CD4-positive, alpha-beta T cell treated with Interleukin-6 at 100 ng/mL for 8 hours (primary cell): Measurements from ENCODE around the gene TRRAP.

Source experiments
- DNase-seq: peaks from one replicate; pipeline ENCODE4 v3.0.0-alpha.2; 2020; ENCODE audit warnings: mixed read lengths, low spot score

TRRAP gene

DNA sequence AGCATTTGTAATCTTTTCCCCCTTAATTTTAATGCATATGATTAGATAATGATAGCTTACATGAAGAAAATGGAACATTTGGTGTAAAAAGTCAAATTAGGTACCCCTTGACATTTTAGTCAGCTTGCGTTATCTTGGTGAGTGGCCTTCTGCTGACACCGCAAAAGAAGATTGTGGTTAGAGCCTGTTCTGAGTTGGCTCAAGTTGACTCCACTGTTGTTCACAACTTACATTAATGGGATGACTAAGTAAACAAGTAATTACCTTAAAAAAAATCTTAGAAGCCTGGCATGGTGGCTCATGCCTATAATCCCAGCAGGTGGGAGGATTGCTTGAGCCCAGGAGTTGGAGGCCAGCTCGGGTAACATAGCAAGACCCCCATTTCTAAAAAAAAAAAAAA is 24.2 kb downstream of the TRRAP start:
- no peak for DNase-seq

DNA sequence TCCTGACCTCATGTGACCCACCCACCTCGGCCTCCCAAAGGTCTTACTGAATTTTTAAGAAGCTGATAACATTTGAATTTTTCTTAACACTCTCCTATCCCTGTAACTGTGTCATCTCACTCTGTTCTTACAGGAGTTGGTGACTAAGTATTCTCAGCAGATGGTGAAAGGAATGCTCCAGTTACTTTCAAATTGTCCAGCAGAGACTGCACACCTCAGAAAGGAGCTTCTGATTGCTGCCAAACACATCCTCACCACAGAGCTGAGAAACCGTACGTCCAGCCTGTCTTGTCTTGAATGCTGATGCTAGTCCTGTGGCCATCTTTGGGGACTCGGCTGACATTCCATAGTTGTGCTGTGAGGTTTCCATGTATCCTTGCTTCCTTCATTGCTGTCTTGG is 24.9 kb downstream of the TRRAP start:
- no peak for DNase-seq

DNA sequence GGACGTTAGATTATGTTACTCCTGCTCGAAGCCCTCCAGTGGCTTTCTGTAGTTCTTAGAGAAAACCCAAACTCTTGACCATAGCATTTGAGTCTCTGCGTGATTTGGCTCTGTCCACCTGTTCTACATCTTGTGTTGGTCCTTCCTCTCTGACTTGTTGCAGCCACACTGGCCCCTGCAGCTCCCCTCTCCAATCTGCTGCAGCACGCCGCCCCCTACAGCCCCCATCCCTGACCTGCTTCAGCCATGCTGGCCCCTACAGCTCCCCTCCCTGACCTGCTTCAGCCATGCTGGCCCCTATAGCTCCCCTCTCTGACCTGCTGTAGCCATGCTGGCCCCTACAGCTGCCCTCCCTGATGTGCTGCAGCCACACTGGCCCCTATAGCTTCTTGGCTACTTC is 29.2 kb downstream of the TRRAP start:
- DNase-seq, result no peak

DNA sequence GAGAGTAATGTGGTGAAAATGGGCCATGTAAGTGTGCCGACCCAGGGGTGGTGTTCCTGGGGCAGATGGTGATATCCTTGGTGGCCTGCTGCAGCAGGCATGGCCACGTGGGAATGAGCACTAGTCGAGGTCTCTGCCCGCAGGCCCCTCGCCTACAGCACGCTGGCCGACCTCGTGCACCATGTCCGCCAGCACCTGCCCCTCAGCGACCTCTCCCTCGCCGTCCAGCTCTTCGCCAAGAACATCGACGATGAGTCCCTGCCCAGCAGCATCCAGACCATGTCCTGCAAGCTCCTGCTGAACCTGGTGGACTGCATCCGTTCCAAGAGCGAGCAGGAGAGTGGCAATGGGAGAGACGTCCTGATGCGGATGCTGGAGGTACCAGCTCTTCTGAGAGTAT is 30.3 kb downstream of the TRRAP start:
- DNase-seq, result no peak

DNA sequence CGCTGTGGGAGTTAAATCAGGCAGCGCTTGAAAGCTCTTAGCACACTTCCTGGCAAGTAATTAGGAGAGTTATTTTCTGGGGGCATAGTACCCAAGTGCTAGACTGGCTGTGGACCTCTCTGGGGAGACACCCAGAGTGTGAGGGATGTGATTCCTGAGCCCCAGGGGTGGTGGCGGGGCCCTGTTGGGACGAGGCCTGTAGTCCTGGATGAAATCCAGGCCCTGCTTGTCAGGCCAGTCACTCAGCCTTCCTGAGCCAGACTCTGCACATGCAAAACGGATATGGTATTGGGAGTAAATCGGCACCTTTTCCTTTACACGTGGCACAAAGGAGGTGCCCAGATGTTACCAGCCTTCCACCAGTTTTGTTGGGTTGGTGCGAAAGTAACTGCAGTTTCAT is 31.2 kb downstream of the TRRAP start:
- DNase-seq, result no peak

DNA sequence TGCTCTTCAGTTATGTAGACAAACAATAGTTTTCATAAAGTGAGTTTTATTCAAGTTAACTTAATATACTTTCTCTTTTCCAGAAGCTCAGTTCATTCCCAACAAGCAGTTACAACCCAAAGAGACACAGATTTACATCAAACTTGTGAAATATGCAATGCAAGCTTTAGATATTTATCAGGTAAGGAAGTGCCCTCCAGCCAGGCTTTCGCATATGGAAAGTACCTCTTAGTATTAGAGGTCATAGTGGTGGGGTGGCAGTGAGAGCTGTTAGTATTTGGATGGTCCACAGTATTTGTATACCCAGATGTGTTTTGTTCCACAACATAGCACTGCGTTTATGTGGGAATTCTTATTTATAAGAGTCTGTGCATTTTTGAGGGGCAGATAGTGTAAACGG is 32.1 kb downstream of the TRRAP start:
- no peak for DNase-seq

DNA sequence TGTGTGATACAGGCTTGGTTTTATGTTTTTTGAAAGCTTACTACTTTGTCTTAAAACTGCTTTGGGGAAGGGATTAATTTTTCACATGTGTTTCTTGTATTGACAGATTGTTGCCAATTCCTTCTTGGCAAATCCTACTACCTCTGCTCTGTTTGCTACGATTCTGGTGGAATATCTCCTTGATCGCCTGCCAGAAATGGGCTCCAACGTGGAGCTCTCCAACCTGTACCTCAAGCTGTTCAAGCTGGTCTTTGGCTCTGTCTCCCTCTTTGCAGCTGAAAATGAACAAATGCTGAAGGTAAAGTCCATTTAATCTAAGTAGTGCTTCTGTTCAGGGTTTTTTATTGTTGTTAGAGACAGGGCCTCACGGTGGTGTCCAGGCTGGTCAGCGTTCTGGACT is 33.6 kb downstream of the TRRAP start:
- no peak for DNase-seq

DNA sequence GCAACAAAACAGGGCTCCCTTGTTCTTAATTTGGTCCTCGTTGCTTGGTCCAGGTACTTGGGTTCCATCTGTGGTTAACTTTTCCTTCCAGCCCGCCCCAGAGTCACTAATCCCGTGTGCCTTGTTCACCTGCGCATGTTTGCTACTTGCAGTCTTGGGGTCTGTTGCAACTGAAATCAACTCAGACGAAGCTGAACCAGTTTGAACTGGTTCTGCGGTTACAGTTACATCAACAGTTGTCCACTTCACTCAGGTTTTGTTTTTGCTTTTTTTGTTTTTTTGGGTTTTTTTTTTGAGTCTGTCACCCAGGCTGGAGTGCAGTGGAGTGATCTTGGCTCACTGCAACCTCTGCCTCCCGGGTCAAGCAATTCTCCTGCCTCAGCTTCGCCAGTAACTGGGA is 34.7 kb downstream of the TRRAP start:
- DNase-seq, result no peak

DNA sequence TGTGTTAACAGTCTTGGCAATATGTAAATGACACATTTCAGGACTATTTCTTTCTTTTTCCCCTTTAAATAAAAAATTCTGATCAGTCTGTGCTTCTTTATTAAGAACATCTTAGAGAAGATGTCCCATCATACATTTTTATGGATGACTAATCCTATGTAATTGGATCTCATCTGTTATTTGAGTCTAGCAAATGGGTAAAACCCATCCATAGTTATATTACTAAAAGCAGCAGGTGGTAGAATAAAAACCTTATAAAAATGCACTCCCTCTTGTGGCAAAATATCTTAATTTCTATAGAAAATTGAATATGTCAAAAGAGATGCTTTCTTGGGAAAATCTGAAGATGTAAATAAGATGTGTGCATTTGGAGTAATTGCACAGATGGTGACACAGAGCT is 35.3 kb downstream of the TRRAP start:
- no peak for DNase-seq

DNA sequence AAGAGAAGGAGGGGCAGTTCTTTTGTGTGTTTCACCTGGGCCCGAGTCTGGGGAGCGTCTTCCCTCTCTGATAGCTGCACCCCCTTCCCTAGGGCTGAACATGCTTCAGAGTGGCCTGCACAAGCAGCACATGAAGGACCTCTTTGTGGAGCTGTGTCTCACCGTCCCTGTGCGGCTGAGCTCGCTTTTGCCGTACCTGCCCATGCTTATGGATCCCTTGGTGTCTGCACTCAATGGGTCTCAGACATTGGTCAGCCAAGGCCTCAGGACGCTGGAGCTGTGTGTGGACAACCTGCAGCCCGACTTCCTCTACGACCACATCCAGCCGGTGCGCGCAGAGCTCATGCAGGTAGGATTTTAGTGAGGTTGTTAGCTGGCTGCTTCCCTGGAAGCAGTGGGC is 39.0 kb downstream of the TRRAP start:
- DNase-seq, result no peak

DNA sequence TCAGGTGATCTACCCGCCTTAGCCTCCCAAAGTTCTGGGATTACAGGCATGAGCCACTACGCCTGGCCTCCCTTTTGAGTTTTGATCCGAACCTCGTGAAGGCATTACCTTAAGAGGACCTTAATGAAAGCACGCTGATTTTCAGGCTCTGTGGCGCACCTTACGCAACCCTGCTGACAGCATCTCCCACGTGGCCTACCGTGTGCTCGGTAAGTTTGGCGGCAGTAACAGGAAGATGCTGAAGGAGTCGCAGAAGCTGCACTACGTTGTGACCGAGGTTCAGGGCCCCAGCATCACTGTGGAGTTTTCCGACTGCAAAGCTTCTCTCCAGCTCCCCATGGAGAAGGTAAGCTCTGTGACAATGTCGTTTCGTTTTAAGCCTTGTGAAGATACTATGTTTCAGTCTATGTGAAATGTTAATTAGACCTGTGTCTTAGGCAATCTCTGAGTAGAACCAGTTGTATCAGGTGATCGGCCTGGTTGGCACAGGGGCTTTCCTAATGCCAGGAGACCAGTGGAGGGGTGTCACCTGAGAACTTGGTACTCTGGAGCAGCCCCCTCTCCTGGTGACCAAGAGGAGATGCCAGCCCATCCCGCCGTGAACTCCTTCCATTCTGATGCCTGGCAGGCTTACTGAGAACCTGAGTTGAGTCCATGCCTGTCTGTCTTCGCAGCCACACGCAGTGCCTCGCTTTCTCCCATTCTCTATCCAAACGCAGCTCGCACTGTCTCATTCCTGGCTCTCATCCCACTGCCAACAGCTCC is 43.5 kb downstream of the TRRAP start:
- DNase-seq, result no peak

DNA sequence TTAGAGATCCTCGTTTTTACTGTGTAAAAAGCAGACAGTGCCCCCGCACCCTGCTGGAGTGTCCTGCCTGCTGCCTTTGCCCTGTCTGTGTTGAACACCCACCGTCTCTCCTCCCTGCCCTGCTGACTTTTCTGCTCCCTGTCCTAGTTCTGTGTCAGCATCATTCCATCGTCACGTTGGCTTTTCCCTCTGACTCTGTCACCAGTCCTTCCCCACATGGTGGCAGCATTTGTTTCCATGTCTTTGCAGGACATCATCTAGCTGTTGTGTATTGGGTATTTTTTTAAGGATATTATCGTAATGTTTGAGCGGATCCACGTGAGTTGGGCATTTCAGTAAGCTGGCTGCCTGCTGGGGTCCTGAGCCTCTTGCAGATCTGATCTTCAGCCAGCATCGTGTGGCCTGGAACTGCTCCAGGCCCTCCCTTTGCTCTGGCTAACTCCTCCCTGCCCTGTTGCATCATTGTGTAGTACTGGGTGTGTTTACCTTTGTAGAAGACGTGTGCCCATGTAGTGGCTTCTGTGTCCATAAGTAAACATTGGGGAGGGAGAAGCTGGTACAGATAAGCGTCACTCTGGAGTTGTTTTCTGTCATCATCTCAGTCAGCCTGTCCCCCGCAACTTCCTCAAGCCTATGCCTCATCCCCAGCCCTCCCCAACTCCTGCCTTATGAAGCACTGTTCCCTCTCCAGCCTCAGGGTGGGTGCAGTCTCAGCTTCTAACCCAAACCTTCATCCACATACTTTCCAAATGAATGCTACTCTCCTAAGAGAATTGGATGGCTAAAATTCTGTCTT is 44.3 kb downstream of the TRRAP start:
- DNase-seq, result no peak

DNA sequence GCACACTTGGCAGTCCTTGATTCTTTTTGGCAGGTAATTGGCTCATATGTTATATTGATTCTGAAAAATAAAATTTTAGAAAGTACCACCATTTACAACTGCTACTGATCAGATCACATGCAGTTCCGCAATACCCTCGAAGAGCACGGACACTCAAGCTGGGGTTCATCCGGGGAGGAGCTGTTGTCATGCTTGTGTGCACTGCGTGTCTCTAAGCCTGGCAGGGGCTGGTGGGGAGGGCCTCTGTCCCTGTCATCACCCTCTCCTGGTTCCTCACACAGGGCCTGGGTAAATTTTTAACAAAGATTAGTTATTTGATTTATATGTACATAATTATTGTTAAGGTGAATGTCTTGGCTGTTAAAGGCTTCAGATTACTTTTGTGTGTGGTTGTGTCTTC is 45.2 kb downstream of the TRRAP start:
- no peak for DNase-seq

DNA sequence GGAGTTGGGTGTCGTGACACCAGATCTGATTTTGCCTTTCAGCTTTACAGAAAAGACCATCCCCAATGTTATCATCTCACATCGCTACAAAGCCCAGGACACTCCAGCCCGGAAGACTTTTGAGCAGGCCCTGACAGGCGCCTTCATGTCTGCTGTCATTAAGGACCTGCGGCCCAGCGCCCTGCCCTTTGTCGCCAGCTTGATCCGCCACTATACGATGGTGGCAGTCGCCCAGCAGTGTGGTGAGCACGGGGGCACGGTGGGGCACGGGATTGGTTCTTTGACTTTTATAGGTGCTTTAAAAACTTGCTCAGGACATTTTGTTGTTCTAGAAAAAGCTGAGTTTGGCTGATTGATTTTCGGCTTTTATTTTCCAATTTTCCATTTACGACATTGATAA is 48.8 kb downstream of the TRRAP start:
- no peak for DNase-seq

DNA sequence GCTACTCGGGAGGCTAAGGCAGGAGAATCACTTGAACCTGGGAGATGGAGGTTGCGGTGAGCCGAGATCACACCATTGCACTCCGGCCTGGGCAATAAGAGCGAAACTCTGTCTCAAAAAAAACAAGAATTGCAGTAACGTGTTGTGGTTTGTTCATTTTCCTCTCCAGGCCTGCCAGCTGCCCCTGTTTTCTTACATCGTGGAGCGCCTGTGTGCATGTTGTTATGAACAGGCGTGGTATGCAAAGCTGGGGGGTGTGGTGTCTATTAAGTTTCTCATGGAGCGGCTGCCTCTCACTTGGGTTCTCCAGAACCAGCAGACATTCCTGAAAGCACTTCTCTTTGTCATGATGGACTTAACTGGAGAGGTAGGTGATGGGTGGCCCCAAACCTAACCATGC is 52.1 kb downstream of the TRRAP start:
- peak; percentile 18 for DNase-seq

DNA sequence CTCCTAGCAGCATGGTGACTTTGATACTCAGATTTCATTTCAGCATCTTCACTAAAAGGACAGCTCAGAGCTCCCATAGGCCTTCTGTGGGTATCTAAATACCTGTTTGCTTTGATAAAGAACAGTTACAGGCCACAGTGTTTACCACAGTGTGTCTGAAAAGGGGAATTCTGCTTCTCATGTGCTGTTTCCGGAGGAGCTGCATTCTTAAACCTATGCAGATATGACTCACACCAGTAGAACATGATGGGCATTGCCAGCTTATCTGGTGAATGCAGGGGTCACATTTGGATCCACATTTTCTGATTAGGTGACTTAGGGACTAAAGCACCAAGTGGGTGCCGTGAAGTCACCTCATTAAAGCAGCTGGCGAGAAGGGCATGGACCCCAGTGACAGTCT is 52.6 kb downstream of the TRRAP start:
- DNase-seq, result peak; percentile 61

DNA sequence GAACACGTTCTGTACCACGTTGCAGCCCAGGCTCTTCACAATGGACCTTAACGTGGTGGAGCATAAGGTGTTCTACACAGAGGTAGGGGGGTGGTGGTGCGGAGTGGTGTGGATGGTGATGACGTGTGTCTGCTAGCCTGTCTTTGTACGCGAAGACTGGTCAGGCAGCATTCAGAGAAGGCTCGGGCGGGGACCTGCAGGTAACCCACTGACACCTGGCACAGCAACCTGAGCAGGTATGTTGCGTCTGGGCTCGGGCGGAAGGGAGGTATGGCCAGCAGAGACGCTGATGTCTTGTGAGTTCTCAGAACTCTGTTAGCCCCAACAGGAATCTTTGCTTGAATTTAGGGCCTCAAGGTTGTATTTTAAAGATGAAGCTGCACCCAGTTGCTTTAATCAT is 55.0 kb downstream of the TRRAP start:
- no peak for DNase-seq

DNA sequence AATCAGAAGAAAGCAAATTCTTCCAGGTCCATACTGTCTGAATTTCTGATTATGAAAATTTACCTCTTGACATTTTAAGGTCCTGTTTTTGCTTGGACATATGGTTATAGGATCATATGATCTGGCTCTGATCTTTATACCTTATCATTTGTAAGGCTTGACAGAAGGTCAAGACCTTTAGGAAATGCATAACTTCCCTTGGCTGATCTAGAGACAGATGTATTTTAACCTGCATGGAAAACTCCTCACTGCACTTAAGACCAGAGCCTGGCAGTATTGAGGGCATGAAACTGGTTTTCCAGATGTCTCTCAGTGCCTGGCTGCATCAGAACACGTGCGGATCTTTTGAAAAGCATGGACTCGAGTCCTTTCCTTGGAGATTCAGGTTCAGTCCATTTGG is 55.9 kb downstream of the TRRAP start:
- DNase-seq, result no peak

DNA sequence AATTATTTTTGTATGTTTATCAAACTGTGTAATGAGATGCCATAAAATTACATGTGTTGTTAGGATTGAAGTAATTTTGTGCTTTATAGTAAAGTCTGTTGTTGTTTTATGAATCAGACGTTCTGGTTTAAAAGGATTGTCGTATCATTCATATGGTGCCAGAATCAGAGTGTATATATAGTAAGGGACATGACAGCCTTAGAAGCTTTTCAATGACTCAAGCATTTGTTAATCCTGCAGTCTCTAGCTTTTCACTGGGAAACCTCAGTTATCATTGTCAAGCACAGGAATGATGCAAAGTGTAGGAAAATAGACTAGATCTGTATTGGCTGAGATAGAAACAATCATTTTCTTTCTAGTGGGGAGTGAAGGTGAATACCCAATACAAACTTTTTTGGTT is 57.5 kb downstream of the TRRAP start:
- DNase-seq, result no peak

DNA sequence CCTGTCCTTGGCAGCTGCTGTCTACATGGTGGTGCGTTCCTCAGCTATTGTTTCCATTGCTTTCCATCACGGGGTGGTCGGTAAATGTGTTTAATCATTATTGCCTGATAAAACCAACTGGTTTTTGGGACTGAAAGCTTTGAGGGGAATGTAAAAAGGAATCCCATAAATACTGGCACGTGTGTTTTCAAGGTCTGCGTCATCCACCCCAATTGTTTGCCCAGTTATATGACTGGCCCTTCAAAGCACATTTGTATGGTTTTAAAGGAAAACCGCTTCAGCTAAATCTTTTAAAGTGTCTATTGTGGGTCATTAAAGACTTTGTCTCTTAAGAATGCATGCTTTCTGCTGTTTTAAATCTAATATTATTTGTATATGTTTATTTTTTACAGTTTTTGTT is 65.0 kb downstream of the TRRAP start:
- no peak for DNase-seq

DNA sequence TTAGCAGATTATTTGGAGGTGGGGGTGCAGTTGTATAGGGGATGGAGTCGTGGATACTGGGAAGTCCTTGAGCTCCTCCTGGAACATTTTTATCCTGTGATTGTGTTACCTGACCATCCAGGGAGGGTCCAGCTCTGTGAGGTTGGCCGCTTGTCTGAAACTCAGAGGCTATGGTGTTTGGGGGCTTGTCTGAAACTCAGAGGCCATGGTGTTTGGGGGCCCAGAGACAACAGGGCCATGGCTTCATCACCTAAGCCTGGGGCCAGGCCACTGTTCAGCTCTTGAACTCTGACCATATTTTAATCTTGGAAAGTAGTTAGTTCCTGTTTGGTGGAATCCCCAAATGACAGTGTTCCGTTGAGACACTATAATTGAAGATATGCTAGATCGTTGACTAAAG is 66.1 kb downstream of the TRRAP start:
- DNase-seq, result no peak

DNA sequence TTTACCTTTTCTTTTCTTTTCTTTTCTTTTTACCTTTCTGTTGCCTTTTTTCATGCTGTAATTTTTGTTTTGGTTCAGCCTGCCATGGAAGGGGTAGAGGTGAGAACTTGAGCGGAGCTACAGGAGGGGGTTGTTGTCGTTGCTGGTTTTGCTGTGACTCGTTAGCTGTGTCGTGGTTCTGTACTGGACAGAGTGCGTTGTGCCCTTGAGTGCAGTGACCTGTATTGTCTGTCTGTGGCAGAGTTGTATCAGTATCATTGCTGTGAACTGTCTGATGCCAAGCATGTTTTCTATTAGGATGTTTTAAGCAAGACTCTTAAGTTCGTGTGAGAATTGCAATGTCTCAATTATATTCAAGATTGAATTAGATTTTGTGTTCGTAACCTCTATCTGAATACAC is 67.5 kb downstream of the TRRAP start:
- no peak for DNase-seq

DNA sequence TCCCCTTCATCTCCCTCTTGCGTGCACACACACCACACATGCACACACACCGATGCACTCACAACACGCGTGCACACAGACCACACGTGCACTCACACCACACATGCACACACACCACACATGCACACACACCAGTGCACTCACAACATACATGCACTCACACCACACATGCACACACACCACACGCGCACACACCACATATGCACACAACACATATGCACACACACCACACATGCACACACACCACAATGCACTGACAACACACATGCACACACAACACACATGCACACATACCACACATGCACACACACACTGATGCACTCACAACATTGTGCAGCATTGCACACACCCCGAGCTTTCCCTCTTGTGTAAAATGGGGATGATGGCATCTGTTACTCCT is 68.1 kb downstream of the TRRAP start:
- no peak for DNase-seq
